K562 (cell line): Measurements from ENCODE around the gene UBE2S. TPM values are rescaled to one million over a fixed set of nuclear protein-coding genes. Genes with fewer than 3 reads are reported as not detected.

ENCODE experiments used
- AFF4 ChIP-seq: sonication (generic); formaldehyde crosslinking; IDR thresholded peaks from 2 replicates; pipeline ENCODE4 v1.8.0; 2023; ENCODE audit warnings: mild to moderate bottlenecking, missing genetic modification reagents
- ATF1 ChIP-seq, 2 experiments: fragments of 450-650 bp in 1 of 2; IDR thresholded peaks; 2 replicates each; pipeline ENCODE4 v1.6.1; 2016; ENCODE audit warnings: missing compliant biosample characterization in 1 of 2, missing genetic modification characterization in 1 of 2
- ATF6 ChIP-seq: sonication (generic); formaldehyde crosslinking; IDR thresholded peaks from 2 replicates; pipeline ENCODE4 v1.4.0; 2020; ENCODE audit warnings: mild to moderate bottlenecking, missing genetic modification reagents
- CLOCK ChIP-seq: fragments of 250-450 bp; sonication (Bioruptor Pico); IDR thresholded peaks from 2 replicates; pipeline ENCODE4 v1.4.0; 2020; ENCODE audit warnings: mild to moderate bottlenecking, moderate library complexity, borderline replicate concordance
- DACH1 ChIP-seq: fragments of 450-650 bp; IDR thresholded peaks from 2 replicates; pipeline ENCODE4 v1.6.1; 2018; ENCODE audit not compliant: partially characterized antibody
- ETV5 ChIP-seq: sonication (generic); formaldehyde crosslinking; IDR thresholded peaks from 2 replicates; pipeline ENCODE4 v1.4.0; 2020; ENCODE audit warnings: low read depth, mild to moderate bottlenecking, missing genetic modification reagents
- HDAC1 ChIP-seq, 2 experiments: fragments of 450-650 bp; IDR thresholded peaks; 2 replicates each; pipeline ENCODE4 v1.6.1; 2016 to 2017; ENCODE audit warnings: inconsistent platforms in 1 of 2, mild to moderate bottlenecking in 1 of 2, moderate library complexity in 1 of 2
- HMGXB4 ChIP-seq: sonication (generic); formaldehyde crosslinking; IDR thresholded peaks from 2 replicates; pipeline ENCODE4 v1.8.1; 2023; ENCODE audit warnings: mild to moderate bottlenecking, missing genetic modification reagents
- MTA2 ChIP-seq: fragments of 450-650 bp; IDR thresholded peaks from 2 replicates; pipeline ENCODE4 v1.6.1; 2016; ENCODE audit warnings: low read depth
- SAP30 ChIP-seq: fragments of 200-600 bp; sonication (generic); IDR thresholded peaks from 2 replicates; pipeline ENCODE4 v1.6.1; 2012; ENCODE audit warnings: borderline replicate concordance, low read depth, mild to moderate bottlenecking, moderate library complexity, low read length, control low read depth, inconsistent platforms; ENCODE audit not compliant: insufficient read depth, poor library complexity, severe bottlenecking
- STAG1 ChIP-seq: sonication (generic); formaldehyde crosslinking; IDR thresholded peaks from 2 replicates; pipeline ENCODE4 v1.5.0; 2020; ENCODE audit warnings: missing genetic modification reagents, borderline replicate concordance
- STAT5A ChIP-seq: IDR thresholded peaks from 2 replicates; pipeline ENCODE4 v1.6.1; 2012; ENCODE audit warnings: low read length, inconsistent platforms, borderline replicate concordance
- ZNF41 ChIP-seq: fragments of 250-450 bp; sonication (Bioruptor Pico); conservative IDR thresholded peaks from 2 replicates; pipeline ENCODE4 v1.4.0; 2020; ENCODE audit warnings: mild to moderate bottlenecking
- ZNF695 ChIP-seq: fragments of 450-650 bp; formaldehyde crosslinking; IDR thresholded peaks from 2 replicates; pipeline ENCODE4 v1.4.0; 2020; ENCODE audit warnings: mild to moderate bottlenecking, moderate library complexity
- ZNF740 ChIP-seq, 3 experiments: fragments of 200-800 bp in 1 of 3; sonication (Bioruptor generic) in 1 of 3; sonication (generic) in 1 of 3; formaldehyde crosslinking in 1 of 3; IDR thresholded peaks; 2 replicates each; pipeline versions ENCODE4 v1.6.1 to v1.8.0; 2016 to 2022; ENCODE audit warnings: mild to moderate bottlenecking in 2 of 3, missing compliant biosample characterization in 2 of 3, missing genetic modification characterization in 2 of 3, missing genetic modification reagents in 1 of 3
- polyA plus RNA-seq, 8 experiments: library from polyadenylated mRNA; depleted of rRNA in 4 of 8; stranded (reverse) in 5 of 8; unstranded in 3 of 8; fragments of >200 nt; fragmentation: Nextera tagmentation in 2 of 8; fragmentation: Illumina TruSeq in 1 of 8; extraction: Ambion mirVana in 2 of 8; extraction: Trizol in 1 of 8; gene quantifications; 2 replicates each; pipeline versions ENCODE4 v1.2.1 to v1.2.3, GENCODE V29; 2011 to 2014; ENCODE audit warnings: inconsistent platforms in 1 of 8, missing spikeins in 1 of 8
- total RNA-seq, 7 experiments: library from RNA; depleted of rRNA in 6 of 7; stranded (reverse); fragments of >200 nt in 6 of 7; fragmentation: Illumina TruSeq in 2 of 7; extraction: Trizol in 2 of 7; gene quantifications; 2 replicates each; pipeline versions ENCODE4 v1.2.1 to v1.2.3, GENCODE V29; 2011 to 2021; ENCODE audit warnings: low replicate concordance in 1 of 7

Gene UBE2S
- total and polyA plus RNA-seq, 9 of the 15 experiments (the other 6 are each of a cell fraction or from before 2014, with no cell fraction given): 1.5 to 1,305 (median 157) TPM

- 0 out of 2 replicates have a peak, but pooled peaks have one; percentile 60 for TF ChIP-seq ATF6
- TF ChIP-seq ZNF695 (CRISPR knock-in tag): no peak
- TF ChIP-seq HMGXB4 (CRISPR knock-in tag): 0 out of 2 replicates have a peak, but pooled peaks have one; percentile 52
- no peak for TF ChIP-seq CLOCK (CRISPR knock-in tag)
- peak; percentile 81; the same call in 1 of the 2 replicates for TF ChIP-seq AFF4 (CRISPR knock-in tag)
- peak; percentile 30 for TF ChIP-seq SAP30
- TF ChIP-seq ETV5 (CRISPR knock-in tag): no peak
- TF ChIP-seq HDAC1 (IDR thresholded peaks at IDR 0.05): peak in 1 of 2 experiments; percentile 50; a peak in 2 of 4 replicates
- TF ChIP-seq ZNF740 (CRISPR knock-in tag; IDR thresholded peaks at IDR 0.05): 0 out of 2 replicates have a peak, but pooled peaks have one; percentile 16
- TF ChIP-seq ZNF740 (tag; IDR thresholded peaks at IDR 0.05): no peak
- no peak for TF ChIP-seq ATF1 (CRISPR knock-in tag; IDR thresholded peaks at IDR 0.05)
- TF ChIP-seq ATF1 (tag; IDR thresholded peaks at IDR 0.05): no peak
- TF ChIP-seq MTA2: no peak
- TF ChIP-seq DACH1: no peak
- no peak for TF ChIP-seq ZNF41 (CRISPR knock-in tag)
- no peak for TF ChIP-seq STAG1 (CRISPR knock-in tag)
- no peak for TF ChIP-seq STAT5A
Observed at GRCh38 chr19:55437410-55437809, 29.8 kb upstream of the UBE2S start (continued).
